K562 (cell line): ENCODE data around the gene SH3BGRL2. TPM values are rescaled to one million over a fixed set of nuclear protein-coding genes. Genes with fewer than 3 reads are reported as not detected.

Source experiments
- ATAC-seq: fragments of 200-7000 bp; cut with Tn5 transposase; 3 replicates; pipeline ENCODE4 v1.9.1; 2020; ENCODE audit warnings: moderate library complexity
- BruUV-seq: library from RNA; stranded (reverse); fragments of 400-500 nt; replicated peaks from 2 replicates; lab custom pipeline; 2021; lab: Mats Ljungman, UMichigan
- CTCF ChIA-PET: fragments of 300-600 bp; formaldehyde crosslinking; extraction: SDS; loops from one replicate; lab custom pipeline; 2021; ENCODE audit warnings: low intra/inter-chr PET ratio; lab: Yijun Ruan, JAX
- POLR2A ChIA-PET: fragments of 300-600, 350-650 bp; sonication (Branson Sonifier 250); formaldehyde crosslinking; extraction: SDS; loops from one replicate; lab custom pipeline; 2021; ENCODE audit warnings: antibody characterized with exemption, inconsistent platforms; lab: Yijun Ruan, JAX
- DNase-seq, 4 experiments: peaks; one replicate each; pipeline versions ENCODE4 v3.0.0 to v3.0.0-alpha.2; 2011 to 2018; ENCODE audit warnings: low spot score in 3 of 4, mixed read lengths in 3 of 4; ENCODE audit errors: extremely low read depth in 1 of 4
- FAIRE-seq: peaks from 2 replicates; lab custom pipeline; 2011; peaks lifted over from hg19 to GRCh38; lab: Jason Lieb, UNC
- H2AFZ ChIP-seq: 2 replicates; pipeline ENCODE4 v1.6.0; 2011; ENCODE audit warnings: low read depth, low read length, control low read depth, inconsistent platforms
- H3K27ac ChIP-seq: fragments of 200-600 bp; 3 replicates; pipeline ENCODE4 v1.8.0; 2011; ENCODE audit warnings: low read depth, mild to moderate bottlenecking, control low read depth, inconsistent platforms, low read length, moderate library complexity, mixed read lengths; ENCODE audit errors: extremely low read depth
- H3K27me3 ChIP-seq, 2 experiments: fragments of 300-600 bp in 1 of 2; 2 replicates in 1 of 2; 3 replicates in 1 of 2; pipeline versions ENCODE4 v1.6.0 to v1.8.0; 2011; ENCODE audit warnings: inconsistent platforms in 2 of 2, low read length in 2 of 2, mild to moderate bottlenecking in 1 of 2, mixed read lengths in 1 of 2, moderate library complexity in 1 of 2; ENCODE audit not compliant: control insufficient read depth in 2 of 2, insufficient read depth in 2 of 2
- H3K36me3 ChIP-seq: fragments of 300-600 bp; 3 replicates; pipeline ENCODE4 v1.8.0; 2011; ENCODE audit warnings: mild to moderate bottlenecking, low read length, inconsistent platforms; ENCODE audit not compliant: control insufficient read depth, insufficient read depth
- H3K4me1 ChIP-seq, 2 experiments: fragments of 200-600 bp in 1 of 2; replicated peaks in 1 of 2; 2 replicates in 1 of 2; 3 replicates in 1 of 2; pipeline versions ENCODE4 v1.5.1 to v1.8.0; 2011; ENCODE audit warnings: inconsistent platforms in 2 of 2, low read length in 2 of 2, mild to moderate bottlenecking in 1 of 2, mixed read lengths in 1 of 2, moderate library complexity in 1 of 2; ENCODE audit not compliant: control insufficient read depth in 2 of 2, insufficient read depth in 2 of 2
- H3K4me2 ChIP-seq: 2 replicates; pipeline ENCODE4 v1.6.1; 2011; ENCODE audit warnings: low read length, control low read depth, inconsistent platforms, mixed read lengths; ENCODE audit not compliant: insufficient read depth
- H3K4me3 ChIP-seq: fragments of 200-600 bp; sonication (generic), shearing (Covaris generic); 2 replicates; pipeline ENCODE4 v1.5.1; 2016; ENCODE audit warnings: control low read depth, inconsistent platforms
- H3K79me2 ChIP-seq: fragments of 200-600 bp; 3 replicates; pipeline ENCODE4 v1.8.0; 2011; ENCODE audit warnings: low read length, inconsistent platforms; ENCODE audit not compliant: control insufficient read depth, insufficient read depth
- H3K9ac ChIP-seq, 2 experiments: 2 replicates each; pipeline versions ENCODE4 v1.6.0 to v1.6.1; 2011; ENCODE audit warnings: low read depth in 2 of 2, low read length in 2 of 2, control low read depth in 1 of 2, inconsistent platforms in 1 of 2, mild to moderate bottlenecking in 1 of 2, mixed read lengths in 1 of 2; ENCODE audit not compliant: insufficient read depth in 1 of 2
- H3K9me1 ChIP-seq: one replicate; pipeline ENCODE4 v1.6.0; 2011; ENCODE audit warnings: inconsistent platforms, mild to moderate bottlenecking, low read length, moderate library complexity; ENCODE audit not compliant: control insufficient read depth, insufficient read depth
- H3K9me3 ChIP-seq: replicated peaks from 2 replicates; pipeline ENCODE4 v1.5.1; 2011; ENCODE audit warnings: low read depth, low read length, inconsistent platforms; ENCODE audit not compliant: control insufficient read depth, insufficient read depth
- H4K20me1 ChIP-seq: replicated peaks from 2 replicates; pipeline ENCODE4 v1.6.1; 2011; ENCODE audit warnings: low read length, inconsistent platforms, mixed read lengths; ENCODE audit not compliant: control insufficient read depth, insufficient read depth
- C11orf30 ChIP-seq: fragments of 450-650 bp; IDR thresholded peaks from 2 replicates; pipeline ENCODE4 v1.6.1; 2016; ENCODE audit warnings: low read depth, mild to moderate bottlenecking
- MAFF ChIP-seq: IDR thresholded peaks from 2 replicates; pipeline ENCODE4 v1.6.1; 2012; ENCODE audit warnings: low read length, improper control_type of control experiment
- MAFG ChIP-seq: fragments of 450-650 bp; conservative IDR thresholded peaks from 2 replicates; pipeline ENCODE4 v1.6.1; 2016; ENCODE audit warnings: missing genetic modification characterization, missing compliant biosample characterization
- MAFK ChIP-seq: IDR thresholded peaks from 2 replicates; pipeline ENCODE4 v1.6.1; 2011; ENCODE audit warnings: low read length, improper control_type of control experiment
- ZNF316 ChIP-seq: fragments of 450-650 bp; IDR thresholded peaks from 2 replicates; pipeline ENCODE4 v1.6.1; 2016
- ZNF407 ChIP-seq: fragments of 450-650 bp; IDR thresholded peaks from 2 replicates; pipeline ENCODE4 v1.6.1; 2016; ENCODE audit warnings: low read depth
- ZNF780A ChIP-seq: fragments of 250-450 bp; sonication (Bioruptor Pico); IDR thresholded peaks from 2 replicates; pipeline ENCODE4 v1.5.0; 2021; ENCODE audit warnings: mild to moderate bottlenecking
- in situ Hi-C: fragments of 300-500 bp; cut with MboI; formaldehyde crosslinking; loops from 4 replicates; pipeline ENCODE4 v1.15.0; 2018; ENCODE audit warnings: inconsistent platforms, mixed read lengths
- intact Hi-C: fragments of 100-400 bp; cut with micrococcal nuclease; formaldehyde crosslinking; loops from 2 replicates; pipeline ENCODE4 v1.14.2; 2022
- polyA plus RNA-seq, 8 experiments: library from polyadenylated mRNA; depleted of rRNA in 4 of 8; stranded (reverse) in 5 of 8; unstranded in 3 of 8; fragments of >200 nt; fragmentation: Nextera tagmentation in 2 of 8; fragmentation: Illumina TruSeq in 1 of 8; extraction: Ambion mirVana in 2 of 8; extraction: Trizol in 1 of 8; gene quantifications; 2 replicates each; pipeline versions ENCODE4 v1.2.1 to v1.2.3, GENCODE V29; 2011 to 2014; ENCODE audit warnings: inconsistent platforms in 1 of 8, missing spikeins in 1 of 8
- total RNA-seq, 7 experiments: library from RNA; depleted of rRNA in 6 of 7; stranded (reverse); fragments of >200 nt in 6 of 7; fragmentation: Illumina TruSeq in 2 of 7; extraction: Trizol in 2 of 7; gene quantifications; 2 replicates each; pipeline versions ENCODE4 v1.2.1 to v1.2.3, GENCODE V29; 2011 to 2021; ENCODE audit warnings: low replicate concordance in 1 of 7

Gene SH3BGRL2
- total and polyA plus RNA-seq, 9 of the 15 experiments (the other 6 are each of a cell fraction or from before 2014, with no cell fraction given): 4.4 to 12.1 (median 7.3) TPM

GRCh38 chr6:79625746-79626145 lies 5.4 kb upstream of the SH3BGRL2 start:
- ATAC-seq (no peak), FAIRE-seq (no peak), DNase-seq (no peak)
- H2AFZ ChIP-seq: no peak overlapping the region
- no peak overlapping the region for H3K9ac ChIP-seq
- TF ChIP-seq C11orf30: peak; percentile 96
- TF ChIP-seq MAFG (tag): peak; percentile 94
- TF ChIP-seq MAFF: peak; percentile 96
- TF ChIP-seq ZNF780A (CRISPR knock-in tag): no peak
- TF ChIP-seq ZNF316: peak; percentile 98
- TF ChIP-seq ZNF407: no peak
- TF ChIP-seq MAFK: peak; percentile 98
- peaks cover 5 to 18% of the 10 kb centered on the region in 2 experiments; a peak in 4 of 5 replicates for H3K4me1 ChIP-seq
- no TSS peak for BruUV-seq
- H3K27ac ChIP-seq: no peak overlapping the region
- no peak overlapping the region for H3K4me2 ChIP-seq
- no peaks in the 10 kb centered on the region for H3K9me3 ChIP-seq
- ChIA-PET CTCF (no interaction called here), POLR2A (interaction anchor here (1.3 to 1.4 kb wide), 2 partner anchors 13 to 15 kb away, joined by 4 to 5 read pairs; no protein-coding TSS in a partner anchor)
- H3K36me3 ChIP-seq: no peaks in the 10 kb centered on the region
- H3K79me2 ChIP-seq: no peaks in the 10 kb centered on the region
- H3K9me1 ChIP-seq: no peaks in the 10 kb centered on the region
- intact Hi-C loops (no loop called here), in situ Hi-C loops (no loop called here)
- no peaks in the 10 kb centered on the region for H4K20me1 ChIP-seq
- no peaks in the 10 kb centered on the region for H3K27me3 ChIP-seq
- H3K4me3 ChIP-seq: no peak overlapping the region
